ENCODE data around the gene LAMA3. TPM values are rescaled to one million over a fixed set of nuclear protein-coding genes. Genes with fewer than 3 reads are reported as not detected.

LAMA3 gene
- total and polyA plus RNA-seq, 8 donors: 2.1 to 13.9 (median 5.1) TPM

GRCh38 chr18:23690505-23691068, 1.3 kb downstream of the LAMA3 start:
- no peaks in the 10 kb centered on the region for H3K27me3 ChIP-seq
- FAIRE-seq (no peak), DNase-seq (peak in 2 of 6 donors; percentile 25 to 42), ATAC-seq (no peak)
- intact Hi-C loops (cut with DNase I): loop anchor here in 1 of 3 donors (10.0 kb wide), 1 partner anchor 66 kb away; no protein-coding TSS in a partner anchor
- H3K4me3 ChIP-seq: peak overlapping the region in 2 of 4 donors; percentile 61 to 75
- no peaks in the 10 kb centered on the region for H3K36me3 ChIP-seq
- 79 to 80% methylated on average over 21 of the region's 21 CpGs for WGBS, 2 donors
- no peaks in the 10 kb centered on the region for H3K9me3 ChIP-seq
- peaks cover 0 to 12% (median 5%) of the 10 kb centered on the region in 3 donors for H3K4me1 ChIP-seq
- H3K27ac ChIP-seq: no peak overlapping the region
- no peak for TF ChIP-seq CTCF (IDR thresholded peaks at IDR 0.05)

- H3K36me3 ChIP-seq: no peaks in the 10 kb centered on the region
- FAIRE-seq: no peak
- 44 to 69% methylated on average over 2 of the region's 2 CpGs for WGBS, 2 donors
- no peak for TF ChIP-seq CTCF (IDR thresholded peaks at IDR 0.05)
- DNase-seq: no peak
- no peak overlapping the region for H3K4me3 ChIP-seq
- H3K27ac ChIP-seq: no peak overlapping the region
- ATAC-seq: peak in 2 of 4 donors; percentile 40 to 47
- H3K4me1 ChIP-seq: peaks cover 0 to 8% (median 2%) of the 10 kb centered on the region in 3 donors
- H3K27me3 ChIP-seq: no peaks in the 10 kb centered on the region
- intact Hi-C loops (cut with DNase I): loop anchor here in 1 of 3 donors (10.0 kb wide), 1 partner anchor 69 kb away; no protein-coding TSS in a partner anchor
- no peaks in the 10 kb centered on the region for H3K9me3 ChIP-seq
Measured at GRCh38 chr18:23693846-23694245, 4.6 kb downstream of the LAMA3 start.

GRCh38 chr18:23694637-23695430, 5.6 kb downstream of the LAMA3 start:
- no peak overlapping the region for H3K4me3 ChIP-seq
- H3K36me3 ChIP-seq: no peaks in the 10 kb centered on the region
- no peaks in the 10 kb centered on the region for H3K9me3 ChIP-seq
- TF ChIP-seq CTCF (IDR thresholded peaks at IDR 0.05): no peak
- DNase-seq (no peak), FAIRE-seq (no peak), ATAC-seq (no peak)
- H3K4me1 ChIP-seq: peaks cover 0 to 8% (median 0%) of the 10 kb centered on the region in 3 donors
- 95 to 97% methylated on average over 4 of the region's 4 CpGs for WGBS, 2 donors
- no peaks in the 10 kb centered on the region for H3K27me3 ChIP-seq
- no peak overlapping the region for H3K27ac ChIP-seq
- intact Hi-C loops (cut with DNase I): loop anchor here in 1 of 3 donors (10.0 kb wide), 1 partner anchor 70 kb away; no protein-coding TSS in a partner anchor

GRCh38 chr18:23701017-23701416, 11.8 kb downstream of the LAMA3 start:
- intact Hi-C loops (cut with DNase I): no loop called here
- DNase-seq (no peak), ATAC-seq (no peak), FAIRE-seq (no peak)
- no peak for TF ChIP-seq CTCF (IDR thresholded peaks at IDR 0.05)
- no peak overlapping the region for H3K27ac ChIP-seq
- no peaks in the 10 kb centered on the region for H3K36me3 ChIP-seq
- no peaks in the 10 kb centered on the region for H3K4me1 ChIP-seq
- WGBS, 2 donors: 49 to 50% methylated on average over 2 of the region's 2 CpGs
- no peak overlapping the region for H3K4me3 ChIP-seq
- no peaks in the 10 kb centered on the region for H3K9me3 ChIP-seq
- H3K27me3 ChIP-seq: no peaks in the 10 kb centered on the region
